Endometrium (tissue), 2 donors: ENCODE data around the gene NPTN.

Source experiments
- FAIRE-seq: peaks from 2 replicates; lab custom pipeline; 2012; peaks lifted over from hg19 to GRCh38; lab: Jason Lieb, UNC
- donor health status: control.
- donor health status: control.

The NPTN gene

DNA sequence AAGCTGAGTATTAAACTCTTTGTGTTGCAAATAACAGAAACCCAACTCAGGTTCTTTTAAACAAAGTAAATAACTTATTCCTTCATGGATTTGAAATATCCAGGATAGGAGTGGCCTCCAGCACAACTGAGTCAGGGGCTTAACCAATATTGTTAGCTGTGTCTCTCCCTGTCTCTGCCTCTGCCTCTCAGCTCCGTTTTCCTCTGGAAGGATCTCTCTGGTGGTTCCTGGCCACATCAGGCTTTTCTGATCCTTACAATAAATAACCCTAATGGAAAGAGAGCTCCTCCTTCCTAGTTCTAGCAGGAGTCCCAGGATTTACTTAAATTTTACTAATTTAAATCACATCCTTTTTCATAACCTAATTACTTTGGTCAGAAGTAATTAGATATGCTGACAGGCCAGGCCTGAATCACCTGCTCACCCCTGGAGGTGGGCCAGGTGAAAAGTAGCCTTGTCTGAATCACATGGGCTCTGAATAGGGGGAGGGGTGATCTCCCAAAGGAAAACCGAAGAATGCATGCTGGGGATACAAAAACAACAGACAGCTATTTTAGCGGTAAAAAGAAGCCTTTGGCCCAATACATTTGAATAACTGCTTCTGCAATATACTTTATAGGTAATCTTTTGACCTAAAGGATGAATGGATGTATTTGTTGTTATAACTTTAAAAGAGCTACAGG lies 114.9 kb downstream of the NPTN start:
- FAIRE-seq = no peak

GRCh38 chr15:73517566-73517965 lies 115.6 kb downstream of the NPTN start:
- no peak for FAIRE-seq

GRCh38 chr15:73515527-73515926 lies 117.7 kb downstream of the NPTN start:
- FAIRE-seq = no peak
